Hepatocyte (in vitro differentiated cells): Measurements from ENCODE around the gene CHST8. TPM values are rescaled to one million over a fixed set of nuclear protein-coding genes. Genes with fewer than 3 reads are reported as not detected.

Experiments
- DNase-seq: peaks from one replicate; pipeline ENCODE4 v3.0.0-alpha.2; 2016; ENCODE audit warnings: low spot score
- H2AFZ ChIP-seq: fragments of 200-600 bp; sonication (generic); 2 replicates; pipeline ENCODE4 v1.6.0; 2016; ENCODE audit warnings: antibody characterized with exemption, mild to moderate bottlenecking
- H3K27ac ChIP-seq: fragments of 200-600 bp; sonication (generic); 2 replicates; pipeline ENCODE4 v1.5.1; 2016; ENCODE audit warnings: mild to moderate bottlenecking
- H3K27me3 ChIP-seq: fragments of 200-600 bp; sonication (generic); 2 replicates; pipeline ENCODE4 v1.6.1; 2016
- H3K36me3 ChIP-seq: fragments of 200-600 bp; sonication (generic); replicated peaks from 2 replicates; pipeline ENCODE4 v1.5.1; 2016; ENCODE audit warnings: low read depth; ENCODE audit not compliant: insufficient read depth
- H3K4me1 ChIP-seq: fragments of 200-600 bp; sonication (generic); 2 replicates; pipeline ENCODE4 v1.5.1; 2016; ENCODE audit warnings: mild to moderate bottlenecking, moderate library complexity; ENCODE audit not compliant: insufficient read depth
- H3K4me2 ChIP-seq: fragments of 200-600 bp; sonication (generic); 2 replicates; pipeline ENCODE4 v1.6.0; 2016
- H3K4me3 ChIP-seq: fragments of 200-600 bp; sonication (generic); 2 replicates; pipeline ENCODE4 v1.5.1; 2016; ENCODE audit warnings: mild to moderate bottlenecking
- H3K79me2 ChIP-seq: fragments of 200-600 bp; sonication (generic); 2 replicates; pipeline ENCODE4 v1.6.0; 2017; ENCODE audit warnings: mild to moderate bottlenecking
- H3K9me2 ChIP-seq: fragments of 200-600 bp; sonication (generic); replicated peaks from 2 replicates; pipeline ENCODE4 v1.6.0; 2017; ENCODE audit warnings: mild to moderate bottlenecking; ENCODE audit not compliant: insufficient read depth
- H3K9me3 ChIP-seq: fragments of 200-600 bp; sonication (generic); 2 replicates; pipeline ENCODE4 v1.5.1; 2016; ENCODE audit warnings: low read depth, mild to moderate bottlenecking
- H4K20me1 ChIP-seq: fragments of 200-600 bp; sonication (generic); 2 replicates; pipeline ENCODE4 v1.6.0; 2016; ENCODE audit warnings: mild to moderate bottlenecking; ENCODE audit not compliant: insufficient read depth, poor library complexity, severe bottlenecking
- EZH2 ChIP-seq: fragments of 200-600 bp; sonication (generic); IDR thresholded peaks from 2 replicates; pipeline ENCODE4 v1.6.1; 2016; ENCODE audit warnings: antibody characterized with exemption, mild to moderate bottlenecking, borderline replicate concordance
- EZH2phosphoT487 ChIP-seq: fragments of 200-600 bp; sonication (generic); IDR thresholded peaks from one replicate; pipeline ENCODE4 v1.6.1; 2018; ENCODE audit warnings: antibody characterized with exemption, mild to moderate bottlenecking, low read depth, moderate library complexity; ENCODE audit not compliant: unreplicated experiment, severe bottlenecking
- WGBS: methylation state at CpG from one replicate; pipeline ENCODE4 v1.1.6; 2016; ENCODE audit warnings: low lambda C conversion rate; ENCODE audit errors: missing lambda C conversion rate; 5-methylcytosine and 5-hydroxymethylcytosine counted together
- polyA plus RNA-seq: library from polyadenylated mRNA; unstranded; fragments of >200 nt; fragmentation: Nextera tagmentation; extraction: Ambion mirVana; gene quantifications from 2 replicates; pipeline ENCODE4 v1.2.1, GENCODE V29; 2016
- total RNA-seq: library from RNA; depleted of rRNA; stranded (reverse); fragments of >200 nt; gene quantifications from 2 replicates; pipeline ENCODE4 v1.2.3, GENCODE V29; 2014
- TF ChIP-seq, protein P1 (sequence below): fragments of 200-600 bp; sonication (generic); IDR thresholded peaks from 2 replicates; pipeline ENCODE4 v1.5.1; 2016; ENCODE audit warnings: antibody characterized with exemption, mild to moderate bottlenecking; ENCODE audit not compliant: poor library complexity

CHST8 gene
- total and polyA plus RNA-seq, 2 experiments from 2014 or later, result 0.07 to 0.89 TPM

DNA sequence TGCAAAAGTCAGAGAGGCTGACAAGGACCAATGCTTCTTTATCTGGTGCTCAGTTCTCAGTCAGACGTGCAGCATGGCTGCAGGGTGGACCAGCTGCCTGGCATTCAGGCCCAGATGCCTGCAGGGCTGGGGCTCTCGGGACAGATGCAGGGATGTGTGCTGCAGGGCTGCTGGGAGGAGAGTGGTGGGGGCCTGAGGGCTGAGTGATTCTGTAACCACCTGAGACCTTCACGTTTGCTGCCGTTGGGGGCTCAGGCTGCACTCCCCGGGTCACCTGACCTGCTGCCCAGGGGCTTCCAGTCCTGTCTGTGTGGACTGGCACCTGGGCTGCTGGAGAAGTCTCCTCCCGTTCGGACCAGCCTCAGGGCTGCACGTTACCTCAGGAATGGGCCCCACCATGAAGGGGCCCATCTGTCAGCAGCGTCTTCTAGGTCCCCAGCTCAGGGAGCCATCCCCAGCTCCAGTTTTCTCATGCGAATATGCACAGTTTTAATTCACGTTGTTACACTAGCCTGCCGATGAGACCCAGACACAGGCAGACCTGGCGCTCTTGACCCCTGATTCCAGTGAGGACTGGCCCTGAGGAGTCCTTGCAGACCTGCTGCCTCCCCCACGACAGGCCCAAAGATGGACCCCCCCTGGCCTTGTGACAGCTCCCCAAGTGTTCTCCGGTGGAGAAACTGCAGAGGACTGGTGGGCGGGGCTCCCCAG is 191.8 kb downstream of the CHST8 start:
- WGBS, result 88% methylated on average over 16 of the region's 16 CpGs
- no peak overlapping the region for H2AFZ ChIP-seq

DNA sequence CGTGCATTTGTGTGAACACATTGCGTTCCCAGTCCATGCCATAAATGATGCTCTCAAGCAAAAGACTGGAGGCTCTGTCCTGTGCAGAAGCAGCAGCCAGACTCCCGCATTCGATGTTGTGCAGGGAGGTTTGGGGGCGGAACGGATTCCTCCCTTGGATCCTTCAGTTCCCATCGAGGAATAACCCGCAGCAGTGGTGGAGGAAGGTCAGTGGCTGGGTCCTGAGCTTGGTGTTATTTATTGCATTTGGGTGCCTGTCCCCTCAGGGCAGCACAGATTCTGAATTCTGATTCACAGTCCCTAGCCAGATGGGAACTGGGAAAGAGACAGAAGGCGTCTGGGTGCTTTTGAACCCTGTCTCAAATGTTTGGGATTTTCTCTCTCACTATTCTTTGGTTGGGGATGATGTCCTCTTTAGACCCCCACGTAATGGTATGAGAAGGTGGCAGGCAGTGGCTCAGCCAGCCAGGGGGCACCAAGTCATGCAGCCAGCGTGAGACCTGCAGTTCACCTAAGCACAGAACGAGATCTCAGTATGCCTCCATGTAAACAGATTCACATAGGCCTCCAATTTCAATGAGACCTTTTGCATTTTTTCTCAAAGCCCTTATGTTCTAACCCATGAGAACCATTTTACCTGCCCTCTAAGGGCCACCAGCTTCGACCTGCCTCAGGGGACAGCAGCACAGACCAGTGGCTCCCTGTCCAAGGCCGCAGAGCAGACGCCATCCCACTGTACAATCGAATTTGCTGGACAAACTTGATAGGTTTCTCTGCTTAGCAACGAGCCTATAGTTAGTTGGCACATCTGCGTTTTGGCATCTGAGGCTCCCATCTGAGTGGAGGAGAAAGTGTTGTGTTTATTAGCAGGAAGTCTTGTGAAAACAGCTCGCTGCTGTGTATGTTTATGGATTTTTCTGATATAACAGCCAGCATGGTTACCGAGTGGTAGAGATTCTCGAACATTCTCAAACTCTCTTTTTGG is 192.7 kb downstream of the CHST8 start:
- WGBS, result 78% methylated on average over 21 of the region's 21 CpGs
- H3K79me2 ChIP-seq, result no peaks in the 10 kb centered on the region
- H3K27me3 ChIP-seq, result no peaks in the 10 kb centered on the region
- no peaks in the 10 kb centered on the region for H4K20me1 ChIP-seq
- H3K4me1 ChIP-seq, result peaks cover 2% of the 10 kb centered on the region
- H3K36me3 ChIP-seq, result no peaks in the 10 kb centered on the region
- H3K4me3 ChIP-seq, result no peak overlapping the region
- H3K27ac ChIP-seq, result no peak overlapping the region
- TF ChIP-seq, protein P1, sequence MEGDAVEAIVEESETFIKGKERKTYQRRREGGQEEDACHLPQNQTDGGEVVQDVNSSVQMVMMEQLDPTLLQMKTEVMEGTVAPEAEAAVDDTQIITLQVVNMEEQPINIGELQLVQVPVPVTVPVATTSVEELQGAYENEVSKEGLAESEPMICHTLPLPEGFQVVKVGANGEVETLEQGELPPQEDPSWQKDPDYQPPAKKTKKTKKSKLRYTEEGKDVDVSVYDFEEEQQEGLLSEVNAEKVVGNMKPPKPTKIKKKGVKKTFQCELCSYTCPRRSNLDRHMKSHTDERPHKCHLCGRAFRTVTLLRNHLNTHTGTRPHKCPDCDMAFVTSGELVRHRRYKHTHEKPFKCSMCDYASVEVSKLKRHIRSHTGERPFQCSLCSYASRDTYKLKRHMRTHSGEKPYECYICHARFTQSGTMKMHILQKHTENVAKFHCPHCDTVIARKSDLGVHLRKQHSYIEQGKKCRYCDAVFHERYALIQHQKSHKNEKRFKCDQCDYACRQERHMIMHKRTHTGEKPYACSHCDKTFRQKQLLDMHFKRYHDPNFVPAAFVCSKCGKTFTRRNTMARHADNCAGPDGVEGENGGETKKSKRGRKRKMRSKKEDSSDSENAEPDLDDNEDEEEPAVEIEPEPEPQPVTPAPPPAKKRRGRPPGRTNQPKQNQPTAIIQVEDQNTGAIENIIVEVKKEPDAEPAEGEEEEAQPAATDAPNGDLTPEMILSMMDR, result no peak
- no peak for TF ChIP-seq EZH2phosphoT487
- TF ChIP-seq EZH2, result no peak
- no peak overlapping the region for H3K4me2 ChIP-seq
- DNase-seq, result no peak
- no peaks in the 10 kb centered on the region for H3K9me2 ChIP-seq
- no peaks in the 10 kb centered on the region for H3K9me3 ChIP-seq
- no peak overlapping the region for H2AFZ ChIP-seq

More for the DNA sequence above, 191.8 kb downstream of the CHST8 start:
- Histone ChIP-seq H4K20me1 (no peaks in the 10 kb centered on the region), H3K27me3 (no peaks in the 10 kb centered on the region), H3K79me2 (no peaks in the 10 kb centered on the region), H3K9me3 (no peaks in the 10 kb centered on the region), H3K4me3 (no peak overlapping the region), H3K36me3 (no peaks in the 10 kb centered on the region), H3K4me2 (no peak overlapping the region), H3K27ac (no peak overlapping the region), H3K9me2 (no peaks in the 10 kb centered on the region), H3K4me1 (no peaks in the 10 kb centered on the region)
- TF ChIP-seq EZH2phosphoT487 (no peak), EZH2 (no peak)
- TF ChIP-seq, protein P1, result no peak
- DNase-seq, result no peak

DNA sequence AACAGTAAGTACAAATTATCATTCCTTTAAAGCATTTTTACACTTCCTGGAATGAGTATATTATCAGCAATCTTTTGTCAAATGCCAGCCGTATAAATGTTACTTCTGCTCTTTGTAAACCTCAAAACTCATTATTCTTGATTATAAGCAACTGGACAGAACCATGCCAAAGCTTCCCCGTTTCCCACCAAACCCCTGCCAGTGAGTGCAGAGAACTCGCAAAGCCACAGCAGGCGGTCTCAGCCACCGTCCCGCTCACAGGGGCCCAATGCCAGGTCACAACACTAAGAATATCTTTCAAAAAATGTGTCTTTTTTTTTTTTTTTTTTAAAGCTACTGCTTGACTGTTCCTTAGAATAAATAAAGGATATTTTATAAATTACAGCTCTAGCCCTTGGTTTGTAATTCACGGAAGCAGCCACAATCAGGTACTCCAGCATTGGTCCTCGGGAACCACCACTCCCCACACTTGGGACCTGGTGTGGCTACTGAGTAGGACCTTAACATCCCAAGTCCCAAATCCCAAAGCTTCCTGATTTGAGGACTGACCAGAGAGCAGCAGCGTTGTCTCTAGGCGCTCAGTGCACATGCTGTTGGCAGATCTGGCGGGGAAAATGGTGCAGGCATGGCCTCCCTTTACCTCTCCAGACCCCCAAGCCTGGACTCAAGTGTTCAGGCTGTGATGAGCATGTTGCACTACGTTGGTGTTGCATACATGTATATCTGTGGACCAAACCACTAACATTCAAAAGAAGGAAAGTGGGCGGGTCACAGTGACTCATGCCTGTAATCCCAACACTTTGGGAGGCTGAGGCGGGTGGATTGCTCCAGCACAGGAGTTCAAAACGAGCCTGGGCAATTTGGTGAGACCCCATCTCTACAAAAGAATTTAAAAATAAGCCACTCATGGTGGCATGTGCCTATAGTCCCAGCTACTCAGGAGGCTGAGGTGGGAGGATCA is 193.9 kb downstream of the CHST8 start:
- TF ChIP-seq EZH2phosphoT487 (no peak), EZH2 (no peak)
- TF ChIP-seq, protein P1, result no peak
- WGBS, result 84% methylated on average over 15 of the region's 15 CpGs

More for the DNA sequence above, 193.9 kb downstream of the CHST8 start:
- H3K4me3 ChIP-seq, result no peak overlapping the region
- no peaks in the 10 kb centered on the region for H3K79me2 ChIP-seq
- H2AFZ ChIP-seq, result no peak overlapping the region
- no peaks in the 10 kb centered on the region for H4K20me1 ChIP-seq
- H3K9me3 ChIP-seq, result no peaks in the 10 kb centered on the region
- H3K4me1 ChIP-seq, result peaks cover 6% of the 10 kb centered on the region
- no peaks in the 10 kb centered on the region for H3K36me3 ChIP-seq
- no peak overlapping the region for H3K27ac ChIP-seq
- no peak for DNase-seq
- H3K9me2 ChIP-seq, result no peaks in the 10 kb centered on the region
- no peak overlapping the region for H3K4me2 ChIP-seq
- no peaks in the 10 kb centered on the region for H3K27me3 ChIP-seq
